ENCODE results near the gene ATP10D.

Gene ATP10D

GRCh38 chr4:47567511-47567910 is 82.4 kb downstream of the ATP10D start:
- DNase-seq (ENCODE audit: low read depth, low spot score), result no peak

GRCh38 chr4:47570816-47571215 is 85.7 kb downstream of the ATP10D start:
- DNase-seq (ENCODE audit: low read depth, low spot score), result no peak

More at GRCh38 chr4:47567511-47567910, 82.4 kb downstream of the ATP10D start:
- no peak overlapping the region for H3K27ac ChIP-seq

GRCh38 chr4:47572981-47573380 is 87.9 kb downstream of the ATP10D start:
- DNase-seq (ENCODE audit: low read depth, low spot score), result no peak
- no peak overlapping the region for H3K27ac ChIP-seq

More at GRCh38 chr4:47570816-47571215, 85.7 kb downstream of the ATP10D start:
- no peak overlapping the region for H3K27ac ChIP-seq

- no peak for DNase-seq (ENCODE audit: low read depth, low spot score)
- H3K27ac ChIP-seq, result no peak overlapping the region
Observed at GRCh38 chr4:47577779-47578553, 92.9 kb downstream of the ATP10D start.

GRCh38 chr4:47579235-47579634 is 94.2 kb downstream of the ATP10D start:
- no peak overlapping the region for H3K27ac ChIP-seq

GRCh38 chr4:47590325-47590724 is 105.2 kb downstream of the ATP10D start:
- DNase-seq (ENCODE audit: low read depth, low spot score), result no peak
- H3K27ac ChIP-seq, result no peak overlapping the region

More at GRCh38 chr4:47579235-47579634, 94.2 kb downstream of the ATP10D start:
- DNase-seq (ENCODE audit: low read depth, low spot score), result no peak

- no peak for DNase-seq (ENCODE audit: low read depth, low spot score)
- H3K27ac ChIP-seq, result no peak overlapping the region
Observed at GRCh38 chr4:47597696-47598095, 112.6 kb downstream of the ATP10D start.

GRCh38 chr4:47598320-47598719 is 113.2 kb downstream of the ATP10D start:
- H3K27ac ChIP-seq, result no peak overlapping the region
- DNase-seq (ENCODE audit: low read depth, low spot score), result peak; percentile 22

- DNase-seq (ENCODE audit: low read depth, low spot score), result no peak
- no peak overlapping the region for H3K27ac ChIP-seq
Observed at GRCh38 chr4:47598896-47599295, 113.8 kb downstream of the ATP10D start.

GRCh38 chr4:47606482-47606881 is 121.4 kb downstream of the ATP10D start:
- H3K27ac ChIP-seq, result no peak overlapping the region
- no peak for DNase-seq (ENCODE audit: low read depth, low spot score)

- H3K27ac ChIP-seq, result no peak overlapping the region
- DNase-seq (ENCODE audit: low read depth, low spot score), result no peak
Observed at GRCh38 chr4:47612116-47613023, 127.3 kb downstream of the ATP10D start.

- no peak for DNase-seq (ENCODE audit: low read depth, low spot score)
Observed at GRCh38 chr4:47615385-47615784, 130.3 kb downstream of the ATP10D start.

GRCh38 chr4:47617607-47618006 is 132.5 kb downstream of the ATP10D start:
- no peak overlapping the region for H3K27ac ChIP-seq
- DNase-seq (ENCODE audit: low read depth, low spot score), result no peak

More at GRCh38 chr4:47615385-47615784, 130.3 kb downstream of the ATP10D start:
- no peak overlapping the region for H3K27ac ChIP-seq

- no peak for DNase-seq (ENCODE audit: low read depth, low spot score)
- no peak overlapping the region for H3K27ac ChIP-seq
Observed at GRCh38 chr4:47619691-47620090, 134.6 kb downstream of the ATP10D start.

GRCh38 chr4:47621181-47621580 is 136.1 kb downstream of the ATP10D start:
- no peak overlapping the region for H3K27ac ChIP-seq
- DNase-seq (ENCODE audit: low read depth, low spot score), result no peak

GRCh38 chr4:47624031-47624441 is 139.0 kb downstream of the ATP10D start:
- no peak for DNase-seq (ENCODE audit: low read depth, low spot score)
- no peak overlapping the region for H3K27ac ChIP-seq

GRCh38 chr4:47631161-47631560 is 146.1 kb downstream of the ATP10D start:
- H3K27ac ChIP-seq, result no peak overlapping the region
- no peak for DNase-seq (ENCODE audit: low read depth, low spot score)

- DNase-seq (ENCODE audit: low read depth, low spot score), result no peak
- no peak overlapping the region for H3K27ac ChIP-seq
Observed at GRCh38 chr4:47639531-47639930, 154.5 kb downstream of the ATP10D start.

GRCh38 chr4:47640911-47641310 is 155.8 kb downstream of the ATP10D start:
- DNase-seq (ENCODE audit: low read depth, low spot score), result no peak
- H3K27ac ChIP-seq, result no peak overlapping the region

GRCh38 chr4:47641755-47642154 is 156.7 kb downstream of the ATP10D start:
- no peak overlapping the region for H3K27ac ChIP-seq
- no peak for DNase-seq (ENCODE audit: low read depth, low spot score)

- DNase-seq (ENCODE audit: low read depth, low spot score), result no peak
- no peak overlapping the region for H3K27ac ChIP-seq
Observed at GRCh38 chr4:47642191-47642830, 157.2 kb downstream of the ATP10D start.
